ENCODE results near the gene UCP2.

Gene UCP2

DNA sequence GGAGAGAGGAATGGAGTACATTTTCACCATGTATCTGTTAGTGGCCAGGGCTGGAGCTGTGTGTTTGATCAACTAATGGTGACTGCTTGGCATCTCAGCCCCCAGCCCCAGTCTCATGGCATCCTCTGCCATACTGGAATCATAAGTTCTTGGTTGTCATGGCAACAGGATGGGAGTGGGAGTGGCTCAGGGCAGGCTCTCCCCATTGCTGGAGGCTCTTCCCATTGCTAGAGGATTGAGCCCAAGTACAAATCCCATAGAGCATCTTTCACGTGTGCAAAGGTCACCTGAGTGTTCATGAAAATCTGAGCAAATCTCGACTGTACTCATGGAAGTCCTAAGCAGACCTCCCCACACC is 16.9 kb downstream of the UCP2 start:
- no peak overlapping the region for H3K4me3 ChIP-seq (ENCODE audit: low read depth, low read length)
- TF ChIP-seq, protein P1, sequence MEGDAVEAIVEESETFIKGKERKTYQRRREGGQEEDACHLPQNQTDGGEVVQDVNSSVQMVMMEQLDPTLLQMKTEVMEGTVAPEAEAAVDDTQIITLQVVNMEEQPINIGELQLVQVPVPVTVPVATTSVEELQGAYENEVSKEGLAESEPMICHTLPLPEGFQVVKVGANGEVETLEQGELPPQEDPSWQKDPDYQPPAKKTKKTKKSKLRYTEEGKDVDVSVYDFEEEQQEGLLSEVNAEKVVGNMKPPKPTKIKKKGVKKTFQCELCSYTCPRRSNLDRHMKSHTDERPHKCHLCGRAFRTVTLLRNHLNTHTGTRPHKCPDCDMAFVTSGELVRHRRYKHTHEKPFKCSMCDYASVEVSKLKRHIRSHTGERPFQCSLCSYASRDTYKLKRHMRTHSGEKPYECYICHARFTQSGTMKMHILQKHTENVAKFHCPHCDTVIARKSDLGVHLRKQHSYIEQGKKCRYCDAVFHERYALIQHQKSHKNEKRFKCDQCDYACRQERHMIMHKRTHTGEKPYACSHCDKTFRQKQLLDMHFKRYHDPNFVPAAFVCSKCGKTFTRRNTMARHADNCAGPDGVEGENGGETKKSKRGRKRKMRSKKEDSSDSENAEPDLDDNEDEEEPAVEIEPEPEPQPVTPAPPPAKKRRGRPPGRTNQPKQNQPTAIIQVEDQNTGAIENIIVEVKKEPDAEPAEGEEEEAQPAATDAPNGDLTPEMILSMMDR (IDR thresholded peaks at IDR 0.05; ENCODE audit: borderline replicate concordance, insufficient read depth, low read depth, low read length): no peak

DNA sequence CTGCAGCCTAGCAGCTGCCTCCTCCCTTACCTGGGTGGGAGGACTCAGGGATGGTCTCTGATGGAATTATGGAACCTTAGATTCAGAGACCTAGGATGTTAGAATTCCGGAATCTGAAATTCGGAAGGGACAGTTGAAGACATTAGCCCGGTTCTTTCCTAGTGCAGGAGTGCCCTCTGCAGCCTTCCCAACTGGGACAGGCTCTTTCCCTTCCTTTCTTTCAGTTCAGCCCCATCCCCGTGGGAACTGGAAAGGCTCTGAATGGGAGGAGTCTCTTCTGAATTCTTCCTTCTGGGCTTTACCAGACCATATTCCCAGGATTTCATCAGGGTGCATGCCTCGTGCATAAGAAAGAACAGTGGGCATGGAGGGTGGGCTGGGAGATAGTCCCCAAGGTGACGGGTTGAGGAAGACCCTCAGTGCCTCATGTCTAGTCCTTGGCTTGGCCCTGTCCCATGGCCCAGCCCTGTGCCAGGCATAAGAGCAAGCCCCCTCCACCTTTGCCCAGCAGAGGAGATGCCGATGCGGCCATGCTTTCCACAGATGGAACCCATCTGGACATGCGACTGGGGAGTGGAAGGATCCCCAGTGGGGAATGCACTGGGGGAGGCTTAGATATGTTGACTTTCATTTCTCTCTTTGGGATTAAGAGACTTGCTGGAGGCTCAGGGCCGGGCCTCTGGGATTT is 17.4 kb downstream of the UCP2 start:
- H3K4me3 ChIP-seq (ENCODE audit: low read depth, low read length): no peak overlapping the region
- TF ChIP-seq, protein P1 (IDR thresholded peaks at IDR 0.05; ENCODE audit: borderline replicate concordance, insufficient read depth, low read depth, low read length): no peak

DNA sequence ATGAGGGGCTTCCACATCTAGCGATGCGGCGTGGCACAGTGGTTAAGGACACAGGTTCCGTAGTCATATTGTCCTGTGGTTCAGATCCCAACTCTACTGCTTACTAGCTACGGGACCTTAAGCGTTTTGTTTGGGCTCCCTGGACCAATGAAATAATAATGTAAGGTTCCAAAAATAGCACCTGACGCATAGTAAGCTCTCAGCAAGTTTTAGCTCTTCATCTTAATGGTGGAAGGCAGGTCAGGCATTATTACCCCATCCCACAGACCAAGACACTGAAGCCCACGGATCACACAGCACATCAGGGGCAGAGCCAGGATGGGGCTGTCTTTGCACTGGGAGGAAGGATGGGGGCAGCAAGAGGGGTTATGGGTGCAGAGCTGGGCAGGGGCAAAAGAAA is 18.8 kb downstream of the UCP2 start:
- H3K4me3 ChIP-seq (ENCODE audit: low read depth, low read length): no peak overlapping the region
- TF ChIP-seq, protein P1 (IDR thresholded peaks at IDR 0.05; ENCODE audit: borderline replicate concordance, insufficient read depth, low read depth, low read length): no peak

DNA sequence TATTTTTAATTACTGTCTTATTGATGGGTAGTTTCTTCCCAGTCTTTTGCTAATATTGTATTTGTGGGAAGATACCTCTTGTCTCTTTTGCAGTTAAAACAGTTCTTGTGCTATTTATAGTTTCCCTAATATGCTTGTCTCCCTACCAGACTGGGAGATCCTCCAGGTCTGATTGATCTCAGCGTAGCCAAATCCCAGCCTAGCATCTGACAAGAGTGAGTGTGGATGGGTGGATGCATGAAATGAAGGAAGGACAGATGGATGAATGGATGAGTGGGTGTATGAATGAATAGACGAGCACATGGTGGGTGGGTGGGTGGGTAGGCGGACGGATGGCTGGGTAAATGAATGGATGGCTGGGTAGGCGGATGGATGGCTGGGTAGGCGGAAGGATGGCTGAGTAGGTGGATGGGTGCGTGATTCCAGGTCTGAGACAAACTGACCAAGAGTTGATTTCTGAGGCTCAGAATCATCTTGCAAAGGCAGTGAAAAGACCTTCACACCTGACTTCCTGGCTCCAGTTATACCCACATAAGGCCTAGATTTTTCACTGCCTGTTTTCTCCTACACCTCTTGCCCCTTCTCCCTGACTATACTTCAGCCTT is 20.4 kb downstream of the UCP2 start:
- TF ChIP-seq, protein P1 (IDR thresholded peaks at IDR 0.05; ENCODE audit: borderline replicate concordance, insufficient read depth, low read depth, low read length): no peak
- H3K4me3 ChIP-seq (ENCODE audit: low read depth, low read length): no peak overlapping the region

DNA sequence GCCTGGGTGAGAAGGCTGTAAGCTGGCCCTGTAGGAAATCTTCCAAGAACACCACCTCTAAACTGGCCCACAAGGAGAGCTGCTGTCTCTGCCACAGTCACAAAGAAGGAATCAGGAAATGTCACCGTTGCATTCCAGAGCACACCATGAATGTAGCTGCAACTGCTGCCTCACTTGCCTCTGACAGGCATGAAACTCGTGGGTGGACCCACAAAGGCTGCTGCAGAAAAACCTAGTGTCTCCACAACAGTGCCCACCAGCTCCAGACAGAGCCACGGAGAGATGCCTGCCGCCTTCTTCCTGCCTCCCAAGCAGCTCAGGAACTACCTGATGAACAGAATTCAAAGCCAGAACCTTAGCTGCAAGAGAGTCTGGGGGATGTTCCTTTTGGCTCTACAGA is 21.3 kb downstream of the UCP2 start:
- no peak overlapping the region for H3K4me3 ChIP-seq (ENCODE audit: low read depth, low read length)
- TF ChIP-seq, protein P1 (IDR thresholded peaks at IDR 0.05; ENCODE audit: borderline replicate concordance, insufficient read depth, low read depth, low read length): no peak

DNA sequence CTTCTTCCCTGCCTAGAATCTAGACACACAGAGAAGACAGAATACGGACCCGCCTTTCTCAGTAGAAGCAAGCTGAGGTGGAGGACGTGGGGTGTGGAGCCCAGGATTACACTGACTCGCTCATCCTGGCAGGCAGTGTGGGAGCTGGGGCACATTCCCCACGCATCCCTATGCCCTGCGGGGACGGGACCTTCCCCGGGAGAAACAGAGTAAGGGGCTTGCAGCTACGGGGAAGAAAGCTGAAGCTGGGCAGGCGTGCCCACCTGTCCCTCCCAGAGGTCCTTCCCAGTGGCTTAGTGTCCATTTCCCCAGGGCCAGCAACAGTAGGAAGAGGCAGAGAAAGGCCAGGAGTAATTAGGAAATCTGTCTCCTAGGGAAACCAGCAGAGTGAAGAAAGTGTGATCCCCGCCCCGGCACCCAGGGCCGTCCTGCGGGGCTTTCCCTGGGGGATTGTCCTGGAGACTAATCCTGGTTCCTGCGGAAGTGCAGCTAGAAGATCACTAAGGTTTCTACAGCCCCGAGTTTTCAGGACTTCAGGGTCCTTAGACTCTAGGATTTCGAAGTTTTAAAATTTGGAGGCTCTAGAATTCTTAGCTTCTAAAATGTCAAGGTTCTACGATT is 24.0 kb downstream of the UCP2 start:
- no peak overlapping the region for H3K4me3 ChIP-seq (ENCODE audit: low read depth, low read length)
- TF ChIP-seq, protein P1 (IDR thresholded peaks at IDR 0.05; ENCODE audit: borderline replicate concordance, insufficient read depth, low read depth, low read length): no peak
